Epithelial cell of esophagus (primary cell): ENCODE data around the gene TANK.

Experiments
- DNase-seq: peaks from one replicate; pipeline ENCODE4 v3.0.0; 2010; ENCODE audit warnings: low read depth
- H3K4me3 ChIP-seq: 2 replicates; pipeline ENCODE4 v1.5.1; 2011; ENCODE audit warnings: mild to moderate bottlenecking, low read length, control low read depth
- CTCF ChIP-seq: IDR thresholded peaks from 2 replicates; pipeline ENCODE4 v1.5.1; 2011; ENCODE audit warnings: low read depth, mild to moderate bottlenecking, low read length, control low read depth, inconsistent platforms; ENCODE audit not compliant: insufficient read depth; ENCODE audit errors: missing control alignments

The TANK gene

GRCh38 chr2:161207941-161208340 is 47.7 kb downstream of the TANK start:
- H3K4me3 ChIP-seq = no peak overlapping the region
- no peak for DNase-seq
- no peak for TF ChIP-seq CTCF

- DNase-seq = peak; percentile 84
- TF ChIP-seq CTCF = no peak
- H3K4me3 ChIP-seq = no peak overlapping the region
Observed at GRCh38 chr2:161208527-161209139, 48.4 kb downstream of the TANK start.

GRCh38 chr2:161209902-161210301 is 49.7 kb downstream of the TANK start:
- DNase-seq = no peak
- TF ChIP-seq CTCF = no peak
- H3K4me3 ChIP-seq = no peak overlapping the region

- no peak for DNase-seq
- no peak for TF ChIP-seq CTCF
- H3K4me3 ChIP-seq = no peak overlapping the region
Observed at GRCh38 chr2:161217597-161218185, 57.5 kb downstream of the TANK start.

GRCh38 chr2:161219211-161219610 is 59.0 kb downstream of the TANK start:
- no peak overlapping the region for H3K4me3 ChIP-seq
- DNase-seq = no peak
- no peak for TF ChIP-seq CTCF

- peak; percentile 64 for TF ChIP-seq CTCF
- DNase-seq = peak; percentile 61
- H3K4me3 ChIP-seq = no peak overlapping the region
Observed at GRCh38 chr2:161223139-161223732, 63.0 kb downstream of the TANK start.
